Activated naive CD4-positive, alpha-beta T cell treated with anti-CD3 and anti-CD28 coated beads for 36 hours (primary cell): ENCODE results near the gene TEX14. TPM values are rescaled to one million over a fixed set of nuclear protein-coding genes. Genes with fewer than 3 reads are reported as not detected.
A peak's percentile ranks its signal among the peaks of the same experiment; 100 is the strongest.
"Not testable (repeated sequence)": the region's sequence is repeated elsewhere in the genome, so short reads cannot be mapped to it uniquely, and the experiment has no call there.

Experiments
- CTCF ChIA-PET: fragments of 350-600 bp; sonication (Branson Sonifier 250); formaldehyde crosslinking; loops from one replicate; lab custom pipeline; 2021; ENCODE audit warnings: antibody characterized with exemption; lab: Charles Lee
- DNase-seq: peaks from one replicate; pipeline ENCODE4 v3.0.0-alpha.2; 2020
- H3K27ac Mint-ChIP-seq: one replicate; pipeline ENCODE4 v1.8.0; 2021; ENCODE audit warnings: mild to moderate bottlenecking, mixed read lengths
- H3K27me3 Mint-ChIP-seq: one replicate; pipeline ENCODE4 v1.8.0; 2021; ENCODE audit warnings: low read depth, mixed read lengths
- H3K36me3 Mint-ChIP-seq: one replicate; pipeline ENCODE4 v1.8.0; 2021; ENCODE audit warnings: low read depth, mixed read lengths
- H3K4me1 Mint-ChIP-seq: one replicate; pipeline ENCODE4 v1.8.0; 2021; ENCODE audit warnings: low read depth, mixed read lengths
- H3K4me3 Mint-ChIP-seq: one replicate; pipeline ENCODE4 v1.8.0; 2021; ENCODE audit warnings: mild to moderate bottlenecking, moderate library complexity, mixed read lengths
- H3K9me3 Mint-ChIP-seq: one replicate; pipeline ENCODE4 v1.8.0; 2021; ENCODE audit warnings: mixed read lengths
- intact Hi-C: fragments of 100-400 bp; cut with micrococcal nuclease; formaldehyde crosslinking; loops from one replicate; pipeline ENCODE4 v1.15.1; 2023
- total RNA-seq, 2 experiments: library from RNA; stranded (reverse); gene quantifications; one replicate each; pipeline ENCODE4 v1.2.3, GENCODE V29; 2021

The TEX14 gene
- total RNA-seq, 2 experiments from 2014 or later, result 0.20 to 0.24 TPM

DNA sequence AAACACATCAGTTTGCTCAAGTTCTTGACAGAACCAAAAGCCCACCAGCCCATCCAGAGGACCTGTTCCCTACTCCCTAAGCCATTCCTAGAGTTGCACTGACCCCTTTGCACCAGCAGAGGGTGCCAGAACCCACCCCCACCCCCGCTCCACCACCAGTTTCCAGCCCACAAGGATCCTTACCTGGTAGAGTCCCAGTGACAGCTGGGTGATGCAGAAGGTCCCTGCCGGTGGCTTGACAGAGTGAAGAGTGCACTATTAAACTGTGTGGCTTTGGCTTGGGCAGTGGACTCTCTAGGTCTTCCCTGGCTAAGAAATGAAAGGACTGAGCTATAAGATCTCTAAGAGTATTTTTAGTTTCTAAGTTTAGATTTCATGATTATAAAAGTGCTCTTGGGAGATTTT is 104.1 kb downstream of the TEX14 start:
- peak; percentile 76 for DNase-seq
- H3K36me3 Mint-ChIP-seq, result no peaks in the 10 kb centered on the region
- H3K27ac Mint-ChIP-seq, result no peak overlapping the region
- intact Hi-C loops, result loop anchor here (1.0 kb wide), 5 partner anchors 45 to 418 kb away; partner anchors contain the start of genes RAD51C and TEX14
- H3K4me1 Mint-ChIP-seq, result peaks cover 2% of the 10 kb centered on the region
- H3K9me3 Mint-ChIP-seq, result no peaks in the 10 kb centered on the region
- H3K27me3 Mint-ChIP-seq, result no peaks in the 10 kb centered on the region
- H3K4me3 Mint-ChIP-seq, result no peak overlapping the region
- CTCF ChIA-PET, result interaction anchor here (0.6 to 2.8 kb wide), 15 partner anchors 10 to 555 kb away, joined by 3 to 17 read pairs (median 3); no protein-coding TSS in a partner anchor

DNA sequence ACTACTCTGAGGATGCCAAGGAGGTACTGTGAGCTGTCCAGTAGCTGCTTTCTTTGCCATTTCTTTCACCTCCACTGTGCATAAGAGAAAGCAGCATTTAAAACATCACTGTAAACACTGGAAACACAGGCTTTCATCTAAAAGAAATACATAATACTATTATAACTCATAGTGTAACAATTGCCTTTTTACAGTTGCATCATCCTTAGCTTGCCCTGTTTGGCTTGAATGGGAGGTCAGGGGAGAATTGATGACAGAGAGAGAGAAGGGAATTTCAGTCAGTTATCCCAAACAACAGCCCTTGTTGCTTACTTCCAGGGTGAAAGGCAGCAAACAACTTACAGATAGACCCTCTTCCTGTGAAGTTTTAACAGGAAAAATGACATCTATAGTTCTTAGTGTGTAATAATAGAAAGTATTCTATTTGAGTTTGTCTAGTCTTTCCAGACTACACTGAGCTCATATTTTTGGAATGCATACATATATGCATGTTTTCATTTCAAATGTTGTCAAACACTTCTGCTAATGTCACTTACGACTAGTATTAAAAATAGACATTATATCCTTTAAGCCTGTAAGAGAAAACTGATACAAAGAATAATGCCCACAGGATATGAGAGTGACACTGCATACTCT is 105.7 kb downstream of the TEX14 start:
- no peak for DNase-seq
- no peak overlapping the region for H3K4me3 Mint-ChIP-seq
- no peaks in the 10 kb centered on the region for H3K27me3 Mint-ChIP-seq
- H3K27ac Mint-ChIP-seq, result no peak overlapping the region
- no peaks in the 10 kb centered on the region for H3K36me3 Mint-ChIP-seq
- H3K4me1 Mint-ChIP-seq, result peaks cover 2% of the 10 kb centered on the region
- intact Hi-C loops, result no loop called here
- CTCF ChIA-PET, result interaction anchor here (0.6 to 1.3 kb wide), 3 partner anchors 75 to 419 kb away, joined by 3 to 5 read pairs (median 3); no protein-coding TSS in a partner anchor
- no peaks in the 10 kb centered on the region for H3K9me3 Mint-ChIP-seq

DNA sequence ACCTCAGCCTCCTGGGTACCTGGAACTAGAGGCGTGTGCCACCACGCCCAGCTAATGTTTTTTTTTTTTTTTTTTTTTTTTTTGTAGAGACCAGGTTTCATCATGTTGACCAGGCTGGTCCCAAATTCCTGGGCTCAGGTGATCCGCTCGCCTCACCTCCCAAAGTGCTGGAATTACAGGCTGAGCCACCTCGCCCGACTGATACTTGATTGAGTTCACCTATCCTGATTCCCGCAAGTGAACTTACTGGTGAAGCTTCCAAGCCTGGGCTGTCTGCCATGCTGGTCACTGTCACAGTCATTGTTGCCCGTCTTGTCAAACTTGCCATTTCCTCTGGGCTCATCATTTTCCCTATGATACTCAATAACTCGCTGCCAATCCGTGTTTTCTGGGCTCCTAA is 106.3 kb downstream of the TEX14 start:
- Mint-ChIP-seq H3K27me3 (no peaks in the 10 kb centered on the region), H3K36me3 (no peaks in the 10 kb centered on the region), H3K27ac (no peak overlapping the region), H3K9me3 (no peaks in the 10 kb centered on the region), H3K4me3 (no peak overlapping the region), H3K4me1 (peaks cover 2% of the 10 kb centered on the region)
- DNase-seq, result no peak
- CTCF ChIA-PET, result interaction anchor here (0.9 kb wide), 1 partner anchor 12 kb away, joined by 3 read pairs; no protein-coding TSS in a partner anchor
- intact Hi-C loops, result no loop called here

DNA sequence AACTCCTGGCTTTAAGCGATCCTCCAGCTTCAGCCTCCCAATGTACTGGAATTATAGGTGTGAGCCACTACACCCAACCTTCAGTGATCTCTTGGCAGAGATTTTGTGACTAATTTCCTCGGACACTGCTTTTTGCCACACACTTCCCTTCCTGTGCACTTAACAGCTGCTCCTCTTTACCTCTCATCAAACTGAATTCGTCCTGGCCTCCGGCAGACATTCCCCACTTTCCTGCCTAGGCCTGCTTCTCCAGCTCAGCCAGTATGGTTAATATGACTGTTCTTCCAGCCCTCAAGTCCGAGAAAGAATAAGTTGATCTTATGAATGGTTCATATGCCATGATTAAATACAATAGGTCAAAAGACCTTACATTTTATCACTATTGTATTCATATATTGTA is 108.4 kb downstream of the TEX14 start:
- Mint-ChIP-seq H3K36me3 (no peaks in the 10 kb centered on the region), H3K27ac (no peak overlapping the region)
- CTCF ChIA-PET, result interaction anchor here (0.7 to 0.9 kb wide), 2 partner anchors 11 to 666 kb away, joined by 3 to 4 read pairs; no protein-coding TSS in a partner anchor

DNA sequence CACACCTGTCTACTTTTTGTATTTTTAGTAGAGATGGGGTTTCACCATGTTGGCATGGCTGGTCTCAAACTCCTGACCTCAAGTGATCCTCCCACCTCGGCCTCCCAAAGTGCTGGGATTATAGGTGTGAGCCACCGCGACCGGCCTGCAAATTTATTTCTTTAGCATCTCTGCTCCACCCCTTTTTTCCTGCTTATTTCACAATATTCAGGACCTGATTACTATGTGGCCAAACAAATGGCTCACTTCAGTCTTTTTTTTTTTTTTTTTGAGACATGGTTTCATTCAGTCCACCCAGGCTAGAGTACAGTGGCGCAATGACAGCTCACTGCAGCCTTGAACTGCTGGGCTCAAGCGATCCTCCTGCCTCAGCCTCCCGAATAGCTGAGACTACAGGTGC is 109.1 kb downstream of the TEX14 start:
- H3K27me3 Mint-ChIP-seq, H3K9me3 Mint-ChIP-seq, H3K36me3 Mint-ChIP-seq, H3K4me3 Mint-ChIP-seq, DNase-seq, H3K4me1 Mint-ChIP-seq, H3K27ac Mint-ChIP-seq, intact Hi-C loops: not testable (repeated sequence)
- CTCF ChIA-PET, result interaction anchor here (0.6 kb wide), 1 partner anchor 134 kb away, joined by 3 read pairs; no protein-coding TSS in a partner anchor

More for the DNA sequence above, 108.4 kb downstream of the TEX14 start:
- Mint-ChIP-seq H3K27me3 (no peaks in the 10 kb centered on the region), H3K4me1 (peaks cover 2% of the 10 kb centered on the region), H3K9me3 (no peaks in the 10 kb centered on the region), H3K4me3 (no peak overlapping the region)
- intact Hi-C loops, result no loop called here
- DNase-seq, result no peak

DNA sequence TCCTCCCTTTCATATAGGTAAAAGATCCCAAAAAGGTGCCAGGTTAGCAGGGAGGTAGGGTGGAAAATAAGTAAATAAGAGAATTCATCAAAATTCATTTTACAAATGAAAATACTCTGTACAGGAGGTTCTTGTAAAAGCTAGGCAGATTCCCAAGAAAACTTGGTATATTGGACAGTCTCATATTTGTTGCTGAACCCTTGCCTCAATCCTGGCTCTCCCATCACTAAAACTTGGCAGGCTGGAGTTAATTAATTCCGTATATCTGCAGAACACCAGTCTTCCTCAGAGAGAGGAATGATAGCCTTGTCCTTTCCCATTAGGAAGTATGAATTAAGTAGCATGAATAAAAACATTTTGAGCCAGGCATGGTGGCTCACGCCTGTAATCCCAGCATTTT is 111.2 kb downstream of the TEX14 start:
- Mint-ChIP-seq H3K27me3 (no peaks in the 10 kb centered on the region), H3K36me3 (no peaks in the 10 kb centered on the region), H3K4me3 (no peak overlapping the region), H3K27ac (no peak overlapping the region), H3K9me3 (no peaks in the 10 kb centered on the region), H3K4me1 (no peaks in the 10 kb centered on the region)
- DNase-seq, result no peak
- intact Hi-C loops, result no loop called here
- CTCF ChIA-PET, result interaction anchor here (0.9 kb wide), 1 partner anchor 62 kb away, joined by 3 read pairs; no protein-coding TSS in a partner anchor

DNA sequence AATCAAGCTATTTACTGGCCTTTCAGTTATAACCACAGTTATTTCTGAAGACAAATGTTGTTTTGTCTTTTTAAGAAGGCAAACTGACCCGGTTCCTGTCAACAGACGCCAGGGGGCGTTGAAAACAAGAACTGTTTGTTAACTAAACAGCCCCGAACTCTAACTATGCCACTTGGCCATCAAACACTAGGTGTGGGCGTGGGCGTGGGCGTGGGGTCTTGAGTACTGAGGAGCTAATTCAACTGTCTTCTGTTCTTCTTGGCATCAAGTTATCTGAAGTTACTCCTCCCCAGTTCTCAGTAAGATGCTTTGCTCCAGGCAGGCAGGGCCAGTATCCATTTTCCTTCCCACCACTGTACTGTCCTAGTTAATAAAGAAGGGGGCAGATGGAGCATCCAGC is 114.1 kb downstream of the TEX14 start:
- H3K9me3 Mint-ChIP-seq, result no peaks in the 10 kb centered on the region
- CTCF ChIA-PET, result interaction anchor here (0.6 to 3.3 kb wide), 8 partner anchors 9 to 303 kb away, joined by 3 to 15 read pairs (median 6); no protein-coding TSS in a partner anchor
- peaks cover 3% of the 10 kb centered on the region for H3K4me1 Mint-ChIP-seq
- intact Hi-C loops, result loop anchor here (1.0 kb wide), 1 partner anchor 54 kb away; no protein-coding TSS in a partner anchor
- H3K27me3 Mint-ChIP-seq, result no peaks in the 10 kb centered on the region
- peak; percentile 62 for DNase-seq
- no peak overlapping the region for H3K27ac Mint-ChIP-seq
- no peak overlapping the region for H3K4me3 Mint-ChIP-seq
- H3K36me3 Mint-ChIP-seq, result no peaks in the 10 kb centered on the region

DNA sequence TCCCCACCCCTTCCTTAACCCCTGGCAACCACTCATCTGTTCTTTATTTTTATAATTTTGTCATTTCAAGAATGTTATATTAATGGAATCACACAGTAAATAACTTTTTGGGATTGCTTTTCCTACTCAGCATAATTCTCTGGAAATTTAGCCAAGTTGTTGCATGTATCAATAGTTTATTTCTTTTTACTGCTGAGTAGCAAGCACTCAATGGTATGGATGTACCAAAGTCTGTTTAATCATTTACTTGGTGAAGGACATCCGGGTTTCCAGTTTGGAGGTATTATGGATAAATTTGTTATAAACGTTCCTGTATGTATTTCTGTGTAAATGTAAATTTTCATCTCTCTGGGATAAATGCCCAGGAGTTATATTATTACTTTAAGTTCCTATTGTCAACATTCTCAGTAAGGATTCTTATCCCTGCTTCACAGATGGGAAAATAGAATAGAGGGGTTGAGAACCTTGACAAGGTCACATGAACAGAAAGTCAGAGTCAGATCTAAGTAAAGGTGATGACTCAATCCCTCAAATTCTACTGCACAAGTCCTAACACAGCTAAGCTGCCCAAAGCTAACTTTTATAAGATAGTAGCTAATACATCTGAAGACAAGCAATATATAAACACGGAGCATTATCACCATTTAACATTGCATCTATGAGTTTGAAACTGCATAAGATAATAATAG is 115.0 kb downstream of the TEX14 start:
- no peak overlapping the region for H3K27ac Mint-ChIP-seq
- no peak overlapping the region for H3K4me3 Mint-ChIP-seq
- no peaks in the 10 kb centered on the region for H3K36me3 Mint-ChIP-seq
- H3K9me3 Mint-ChIP-seq, result no peaks in the 10 kb centered on the region
- CTCF ChIA-PET, result interaction anchor here (1.1 to 3.3 kb wide), 5 partner anchors 8 to 66 kb away, joined by 3 to 15 read pairs (median 6); no protein-coding TSS in a partner anchor
- no peaks in the 10 kb centered on the region for H3K27me3 Mint-ChIP-seq
- intact Hi-C loops, result loop anchor here (1.0 kb wide), 1 partner anchor 54 kb away; no protein-coding TSS in a partner anchor
- no peak for DNase-seq
- peaks cover 3% of the 10 kb centered on the region for H3K4me1 Mint-ChIP-seq

DNA sequence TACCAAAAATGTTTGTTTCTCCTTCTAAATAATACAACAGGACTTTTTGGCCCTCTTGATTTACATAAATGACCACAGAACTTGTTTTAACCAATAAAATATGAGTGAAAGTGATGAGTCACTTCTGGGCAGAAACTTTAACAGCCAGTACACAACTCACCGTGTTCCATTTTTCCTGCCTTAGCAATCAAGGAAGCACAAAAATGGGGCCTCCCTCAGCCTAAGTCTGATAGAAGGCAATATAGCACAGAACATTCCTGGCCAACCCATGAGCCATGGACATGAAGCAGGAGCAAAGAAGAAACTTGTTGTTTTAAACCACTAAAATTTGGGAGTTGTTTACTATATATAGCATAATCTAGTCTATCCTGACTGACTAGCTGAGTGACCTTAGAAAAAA is 116.3 kb downstream of the TEX14 start:
- no peak overlapping the region for H3K27ac Mint-ChIP-seq
- H3K27me3 Mint-ChIP-seq, result no peaks in the 10 kb centered on the region
- CTCF ChIA-PET, result no interaction called here
- intact Hi-C loops, result no loop called here
- no peaks in the 10 kb centered on the region for H3K36me3 Mint-ChIP-seq
- DNase-seq, result no peak
- no peaks in the 10 kb centered on the region for H3K9me3 Mint-ChIP-seq
- H3K4me1 Mint-ChIP-seq, result peaks cover 3% of the 10 kb centered on the region
- H3K4me3 Mint-ChIP-seq, result no peak overlapping the region

DNA sequence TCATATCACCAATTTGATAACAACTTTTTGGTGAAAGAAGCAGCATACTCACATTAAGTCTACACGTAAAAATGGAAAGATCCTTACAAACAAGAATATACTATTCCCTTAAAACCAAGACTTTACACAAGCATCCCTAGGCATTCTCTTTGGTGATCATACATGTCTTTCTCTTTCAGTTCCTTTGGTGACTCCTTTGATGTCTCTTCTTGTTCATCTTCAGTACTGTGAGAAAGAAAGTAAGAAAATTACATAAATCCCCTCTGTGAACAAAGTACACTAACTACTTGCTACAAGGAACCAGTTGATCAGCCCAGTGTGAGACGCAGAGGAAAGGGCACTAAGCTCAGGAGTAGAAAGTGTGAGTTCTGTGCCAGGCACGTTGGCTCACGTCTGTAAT is 117.8 kb downstream of the TEX14 start:
- no peak overlapping the region for H3K4me3 Mint-ChIP-seq
- intact Hi-C loops, result no loop called here
- no peak overlapping the region for H3K27ac Mint-ChIP-seq

DNA sequence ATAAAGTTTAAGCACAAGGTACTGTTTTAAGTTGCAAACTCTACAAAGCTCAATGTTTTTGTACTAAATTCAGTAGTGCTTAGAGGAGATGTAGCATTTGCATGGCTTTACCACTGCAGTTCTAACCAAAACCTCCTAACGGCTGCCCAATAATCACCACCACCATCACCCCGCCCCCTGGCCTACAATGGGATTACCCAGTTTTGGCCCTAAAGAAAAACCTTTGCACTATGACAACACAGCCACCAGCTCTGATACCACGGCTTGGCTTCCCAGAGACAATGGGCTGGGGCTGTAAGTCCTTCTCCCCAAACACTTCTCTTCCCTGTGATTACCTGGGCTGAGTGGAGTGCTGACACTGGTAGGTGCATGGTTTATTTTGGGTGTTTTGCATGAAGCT is 119.0 kb downstream of the TEX14 start:
- H3K27ac Mint-ChIP-seq, result no peak overlapping the region
- CTCF ChIA-PET, result interaction anchor here (0.7 to 1.4 kb wide), 2 partner anchors 50 to 432 kb away, joined by 3 to 5 read pairs; no protein-coding TSS in a partner anchor
- peaks cover 3% of the 10 kb centered on the region for H3K4me1 Mint-ChIP-seq
- H3K27me3 Mint-ChIP-seq, result no peaks in the 10 kb centered on the region
- intact Hi-C loops, result no loop called here
- no peak overlapping the region for H3K4me3 Mint-ChIP-seq
- no peaks in the 10 kb centered on the region for H3K9me3 Mint-ChIP-seq
- no peaks in the 10 kb centered on the region for H3K36me3 Mint-ChIP-seq
- no peak for DNase-seq

More for the DNA sequence above, 117.8 kb downstream of the TEX14 start:
- Mint-ChIP-seq H3K9me3 (no peaks in the 10 kb centered on the region), H3K4me1 (peaks cover 3% of the 10 kb centered on the region), H3K27me3 (no peaks in the 10 kb centered on the region), H3K36me3 (no peaks in the 10 kb centered on the region)
- no peak for DNase-seq
- CTCF ChIA-PET, result interaction anchor here (0.8 to 1.5 kb wide), 4 partner anchors 11 to 431 kb away, joined by 3 to 5 read pairs (median 4); no protein-coding TSS in a partner anchor

DNA sequence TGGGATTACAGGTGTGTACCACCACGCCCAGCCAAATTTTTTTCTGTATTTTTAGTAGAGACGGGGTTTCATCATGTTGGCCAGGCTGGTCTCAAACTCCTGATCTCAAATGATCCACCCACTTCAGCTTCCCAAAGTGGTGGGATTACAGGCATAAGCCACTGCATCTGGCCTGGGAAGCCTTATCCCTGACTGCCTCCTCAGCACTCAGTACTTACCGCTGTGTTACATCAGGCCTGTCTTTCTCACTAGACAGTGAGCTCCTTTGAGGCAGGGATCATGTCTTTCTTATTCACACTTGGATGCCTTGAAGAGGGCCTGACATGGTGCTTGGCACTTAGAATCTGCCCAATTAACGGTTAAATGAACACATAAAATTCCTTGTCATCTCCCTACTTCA is 121.1 kb downstream of the TEX14 start:
- Mint-ChIP-seq H3K27ac (no peak overlapping the region), H3K36me3 (no peaks in the 10 kb centered on the region), H3K4me3 (no peak overlapping the region), H3K4me1 (peaks cover 3% of the 10 kb centered on the region), H3K27me3 (no peaks in the 10 kb centered on the region), H3K9me3 (no peaks in the 10 kb centered on the region)
- no peak for DNase-seq
- intact Hi-C loops, result no loop called here
- CTCF ChIA-PET, result no interaction called here
